ENCODE data around the gene DUSP8.

DUSP8 gene

GRCh38 chr11:1533342-1533725 is 38.7 kb downstream of the DUSP8 start:
- DNase-seq (ENCODE audit: low read depth in 1 of 2, low spot score in 1 of 2): no peak

- DNase-seq (ENCODE audit: low read depth in 1 of 2, low spot score in 1 of 2): no peak
Measured at GRCh38 chr11:1532606-1533341, 39.3 kb downstream of the DUSP8 start.

- no peak for DNase-seq (ENCODE audit: low read depth in 1 of 2, low spot score in 1 of 2)
Measured at GRCh38 chr11:1532014-1532586, 40.0 kb downstream of the DUSP8 start.

GRCh38 chr11:1531449-1532013 is 40.5 kb downstream of the DUSP8 start:
- no peak for DNase-seq (ENCODE audit: low read depth in 1 of 2, low spot score in 1 of 2)

- DNase-seq (ENCODE audit: low read depth in 1 of 2, low spot score in 1 of 2): no peak
Measured at GRCh38 chr11:1530686-1531448, 41.2 kb downstream of the DUSP8 start.

- no peak for DNase-seq (ENCODE audit: low read depth in 1 of 2, low spot score in 1 of 2)
Measured at GRCh38 chr11:1529774-1530173, 42.3 kb downstream of the DUSP8 start.

- DNase-seq (ENCODE audit: low read depth in 1 of 2, low spot score in 1 of 2): no peak
Measured at GRCh38 chr11:1529286-1529685, 42.8 kb downstream of the DUSP8 start.

GRCh38 chr11:1528710-1529109 is 43.4 kb downstream of the DUSP8 start:
- DNase-seq (ENCODE audit: low read depth in 1 of 2, low spot score in 1 of 2): no peak

- no peak for DNase-seq (ENCODE audit: low read depth in 1 of 2, low spot score in 1 of 2)
Measured at GRCh38 chr11:1526785-1527184, 45.3 kb downstream of the DUSP8 start.

- DNase-seq (ENCODE audit: low read depth in 1 of 2, low spot score in 1 of 2): no peak
Measured at GRCh38 chr11:1523779-1524178, 48.3 kb downstream of the DUSP8 start.

GRCh38 chr11:1523077-1523476 is 49.0 kb downstream of the DUSP8 start:
- no peak for DNase-seq (ENCODE audit: low read depth in 1 of 2, low spot score in 1 of 2)

- no peak for DNase-seq (ENCODE audit: low read depth in 1 of 2, low spot score in 1 of 2)
Measured at GRCh38 chr11:1522081-1522424, 50.0 kb downstream of the DUSP8 start.

- no peak for DNase-seq (ENCODE audit: low read depth in 1 of 2, low spot score in 1 of 2)
Measured at GRCh38 chr11:1521382-1522080, 50.5 kb downstream of the DUSP8 start.

- no peak for DNase-seq (ENCODE audit: low read depth in 1 of 2, low spot score in 1 of 2)
Measured at GRCh38 chr11:1520663-1521267, 51.3 kb downstream of the DUSP8 start.

- no peak for DNase-seq (ENCODE audit: low read depth in 1 of 2, low spot score in 1 of 2)
Measured at GRCh38 chr11:1520209-1520662, 51.8 kb downstream of the DUSP8 start.

GRCh38 chr11:1519028-1520010 is 52.8 kb downstream of the DUSP8 start:
- DNase-seq (ENCODE audit: low read depth in 1 of 2, low spot score in 1 of 2): no peak

- no peak for DNase-seq (ENCODE audit: low read depth in 1 of 2, low spot score in 1 of 2)
Measured at GRCh38 chr11:1518301-1518700, 53.8 kb downstream of the DUSP8 start.

GRCh38 chr11:1517117-1518005 is 54.7 kb downstream of the DUSP8 start:
- no peak for DNase-seq (ENCODE audit: low read depth in 1 of 2, low spot score in 1 of 2)
